Loucy (cell line): ENCODE data around the gene KCNA4.

Experiments
- H2AFZ ChIP-seq: fragments of 200-600 bp; sonication (generic); 2 replicates; pipeline ENCODE4 v1.6.0; 2016; ENCODE audit warnings: antibody characterized with exemption, mild to moderate bottlenecking, low read length, moderate library complexity
- H3F3A ChIP-seq: fragments of 200-600 bp; 2 replicates; pipeline ENCODE4 v1.6.0; 2016; ENCODE audit warnings: antibody characterized with exemption, low read depth, mild to moderate bottlenecking
- H3K27me3 ChIP-seq: fragments of 200-600 bp; sonication (generic); 2 replicates; pipeline ENCODE4 v1.6.1; 2014; ENCODE audit warnings: low read length, mild to moderate bottlenecking; ENCODE audit not compliant: insufficient read depth, poor library complexity, severe bottlenecking
- H3K36me3 ChIP-seq: fragments of 200-600 bp; sonication (generic); 2 replicates; pipeline ENCODE4 v1.6.1; 2016; ENCODE audit warnings: low read length; ENCODE audit not compliant: insufficient read depth
- H3K4me1 ChIP-seq: fragments of 200-600 bp; sonication (generic); 2 replicates; pipeline ENCODE4 v1.5.1; 2014; ENCODE audit warnings: low read length, mild to moderate bottlenecking; ENCODE audit not compliant: insufficient read depth, poor library complexity, severe bottlenecking
- H3K4me2 ChIP-seq: fragments of 200-600 bp; sonication (generic); 2 replicates; pipeline ENCODE4 v1.6.0; 2014; ENCODE audit warnings: antibody characterized with exemption, low read length, low read depth, mild to moderate bottlenecking; ENCODE audit not compliant: poor library complexity, severe bottlenecking
- H3K4me3 ChIP-seq: fragments of 200-600 bp; sonication (generic); 2 replicates; pipeline ENCODE4 v1.5.1; 2014; ENCODE audit warnings: low read length, mild to moderate bottlenecking, mixed read lengths; ENCODE audit not compliant: poor library complexity, severe bottlenecking
- H3K79me2 ChIP-seq: fragments of 200-600 bp; sonication (generic); 2 replicates; pipeline ENCODE4 v1.6.1; 2014; ENCODE audit warnings: low read length; ENCODE audit not compliant: insufficient read depth
- H3K9ac ChIP-seq: fragments of 200-600 bp; sonication (generic); 2 replicates; pipeline ENCODE4 v1.6.0; 2014; ENCODE audit warnings: mild to moderate bottlenecking, low read depth, low read length, moderate library complexity; ENCODE audit not compliant: poor library complexity, severe bottlenecking
- H3K9me2 ChIP-seq: fragments of 200-600 bp; sonication (generic); replicated peaks from 2 replicates; pipeline ENCODE4 v1.6.1; 2016; ENCODE audit warnings: low read depth, low read length, mixed read lengths
- H3K9me3 ChIP-seq: fragments of 200-600 bp; sonication (generic); 2 replicates; pipeline ENCODE4 v1.6.1; 2014; ENCODE audit warnings: mild to moderate bottlenecking, antibody characterized with exemption, low read length, low read depth; ENCODE audit not compliant: insufficient read depth
- H4K20me1 ChIP-seq: fragments of 200-600 bp; sonication (generic); 2 replicates; pipeline ENCODE4 v1.6.0; 2014; ENCODE audit warnings: antibody characterized with exemption, low read length, mild to moderate bottlenecking; ENCODE audit not compliant: insufficient read depth, poor library complexity, severe bottlenecking
- EZH2phosphoT487 ChIP-seq: fragments of 200-600 bp; IDR thresholded peaks from 2 replicates; pipeline ENCODE4 v1.6.1; 2018; ENCODE audit warnings: antibody characterized with exemption, mild to moderate bottlenecking, moderate library complexity, borderline replicate concordance
- TF ChIP-seq, protein P1 (sequence below): fragments of 200-600 bp; sonication (generic); conservative IDR thresholded peaks from 2 replicates; pipeline ENCODE4 v1.5.1; 2014; ENCODE audit warnings: mild to moderate bottlenecking, antibody characterized with exemption, low read length

KCNA4 gene

GRCh38 chr11:30018495-30018894 is 1.7 kb upstream of the KCNA4 start:
- no peaks in the 10 kb centered on the region; the same call in 1 of the 2 replicates for H3K9me3 ChIP-seq
- H3K79me2 ChIP-seq = no peaks in the 10 kb centered on the region
- H3K27me3 ChIP-seq = no peaks in the 10 kb centered on the region
- H3K4me1 ChIP-seq = no peaks in the 10 kb centered on the region
- H3K36me3 ChIP-seq = no peaks in the 10 kb centered on the region
- H4K20me1 ChIP-seq = no peaks in the 10 kb centered on the region
- no peaks in the 10 kb centered on the region for H3K9me2 ChIP-seq
- H3K4me3 ChIP-seq = no peak overlapping the region
- TF ChIP-seq EZH2phosphoT487 = no peak
- TF ChIP-seq, protein P1, sequence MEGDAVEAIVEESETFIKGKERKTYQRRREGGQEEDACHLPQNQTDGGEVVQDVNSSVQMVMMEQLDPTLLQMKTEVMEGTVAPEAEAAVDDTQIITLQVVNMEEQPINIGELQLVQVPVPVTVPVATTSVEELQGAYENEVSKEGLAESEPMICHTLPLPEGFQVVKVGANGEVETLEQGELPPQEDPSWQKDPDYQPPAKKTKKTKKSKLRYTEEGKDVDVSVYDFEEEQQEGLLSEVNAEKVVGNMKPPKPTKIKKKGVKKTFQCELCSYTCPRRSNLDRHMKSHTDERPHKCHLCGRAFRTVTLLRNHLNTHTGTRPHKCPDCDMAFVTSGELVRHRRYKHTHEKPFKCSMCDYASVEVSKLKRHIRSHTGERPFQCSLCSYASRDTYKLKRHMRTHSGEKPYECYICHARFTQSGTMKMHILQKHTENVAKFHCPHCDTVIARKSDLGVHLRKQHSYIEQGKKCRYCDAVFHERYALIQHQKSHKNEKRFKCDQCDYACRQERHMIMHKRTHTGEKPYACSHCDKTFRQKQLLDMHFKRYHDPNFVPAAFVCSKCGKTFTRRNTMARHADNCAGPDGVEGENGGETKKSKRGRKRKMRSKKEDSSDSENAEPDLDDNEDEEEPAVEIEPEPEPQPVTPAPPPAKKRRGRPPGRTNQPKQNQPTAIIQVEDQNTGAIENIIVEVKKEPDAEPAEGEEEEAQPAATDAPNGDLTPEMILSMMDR = no peak
- no peak overlapping the region for H3K4me2 ChIP-seq
- H2AFZ ChIP-seq = no peak overlapping the region
- no peak overlapping the region for H3K9ac ChIP-seq
- no peaks in the 10 kb centered on the region for H3F3A ChIP-seq

DNA sequence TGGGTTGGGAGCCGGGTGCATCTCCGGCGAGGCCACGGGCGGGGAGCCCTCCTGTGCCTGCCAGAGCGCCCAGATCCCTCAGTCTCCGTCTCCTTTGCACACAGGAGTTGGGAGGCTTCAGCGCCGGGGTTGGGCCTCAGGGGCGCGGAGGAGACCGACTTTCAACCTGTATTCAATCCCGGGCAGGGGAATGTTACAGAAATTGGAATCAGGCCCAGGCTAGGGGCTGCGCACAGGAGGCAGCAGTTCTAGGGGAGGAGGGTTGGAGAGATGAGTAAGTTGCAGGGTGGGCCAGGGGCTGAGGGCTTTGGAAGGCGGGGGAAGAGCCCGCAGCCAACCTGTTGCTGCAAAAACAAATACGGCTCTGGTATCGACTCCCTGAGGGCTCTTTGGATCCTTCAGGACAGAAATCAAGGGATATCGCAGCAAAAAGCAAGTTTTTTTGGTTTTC is 640 bp upstream of the KCNA4 start:
- Histone ChIP-seq H3K9me2 (no peaks in the 10 kb centered on the region), H3K27me3 (no peaks in the 10 kb centered on the region), H3K4me1 (no peaks in the 10 kb centered on the region), H3K79me2 (no peaks in the 10 kb centered on the region), H2AFZ (no peak overlapping the region), H3K4me3 (no peak overlapping the region), H3K36me3 (no peaks in the 10 kb centered on the region), H3F3A (no peaks in the 10 kb centered on the region), H3K9ac (no peak overlapping the region), H4K20me1 (no peaks in the 10 kb centered on the region), H3K9me3 (no peaks in the 10 kb centered on the region; the same call in 1 of the 2 replicates), H3K4me2 (no peak overlapping the region)
- TF ChIP-seq EZH2phosphoT487 = no peak
- TF ChIP-seq, protein P1 = no peak

DNA sequence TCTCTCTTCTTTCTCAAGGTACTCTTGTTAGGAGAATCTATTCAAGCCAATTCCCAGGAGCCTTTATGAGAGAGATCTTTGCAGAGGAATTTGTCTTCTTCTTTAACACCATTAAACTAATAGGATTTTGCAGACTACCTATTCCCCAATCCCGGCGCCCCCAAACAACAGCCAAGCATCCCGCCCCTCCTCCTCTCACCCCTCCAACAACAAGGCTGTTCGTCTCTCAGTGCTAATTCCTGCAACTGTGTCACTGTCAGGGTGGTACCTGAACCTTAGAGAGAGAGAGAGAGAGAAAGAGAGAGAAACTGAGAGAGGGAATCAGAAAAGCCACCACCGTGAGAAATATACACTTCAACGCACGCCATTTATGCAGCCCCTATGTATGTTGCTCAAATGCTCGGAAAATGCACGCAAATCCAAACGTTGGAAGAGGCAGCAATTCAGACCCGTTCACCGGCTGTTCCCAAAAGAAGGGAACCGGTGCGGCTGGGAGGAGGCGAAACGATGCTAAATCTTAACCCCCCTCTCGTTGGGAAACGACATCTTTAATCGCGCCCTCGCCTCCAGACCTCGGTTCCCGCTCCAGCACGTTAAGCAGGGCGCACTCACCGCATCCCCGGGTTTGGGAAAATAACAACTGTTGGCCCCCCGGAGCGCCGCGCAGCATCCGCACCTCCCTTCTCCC is 961 bp downstream of the KCNA4 start:
- Histone ChIP-seq H3K27me3 (no peaks in the 10 kb centered on the region), H3K9me3 (no peaks in the 10 kb centered on the region; the same call in 1 of the 2 replicates), H3K36me3 (no peaks in the 10 kb centered on the region), H3K4me1 (no peaks in the 10 kb centered on the region), H3K9me2 (no peaks in the 10 kb centered on the region), H3K4me2 (no peak overlapping the region), H4K20me1 (no peaks in the 10 kb centered on the region), H3F3A (no peaks in the 10 kb centered on the region), H3K4me3 (no peak overlapping the region), H3K9ac (no peak overlapping the region), H2AFZ (no peak overlapping the region), H3K79me2 (no peaks in the 10 kb centered on the region)
- TF ChIP-seq, protein P1 = no peak
- TF ChIP-seq EZH2phosphoT487 = no peak
